Lower leg skin (tissue), 4 donors: ENCODE results near the gene ZNF718. TPM values are rescaled to one million over a fixed set of nuclear protein-coding genes. Genes with fewer than 3 reads are reported as not detected.
"Not testable (repeated sequence)": the region's sequence is repeated elsewhere in the genome, so short reads cannot be mapped to it uniquely, and the experiment has no call there.

Experiments used
- DNase-seq, 2 donors: peaks; one replicate each; pipeline ENCODE4 v3.0.0-alpha.2; 2019; ENCODE audit warnings: low spot score in 2 of 2
- H3K4me3 ChIP-seq: fragments of 200-600 bp; sonication (generic); 2 replicates; pipeline ENCODE4 v1.5.1; 2017; ENCODE audit warnings: mild to moderate bottlenecking, low read depth; ENCODE audit not compliant: poor library complexity, severe bottlenecking
- CTCF ChIP-seq, 3 donors: fragments of 450-650 bp; IDR thresholded peaks; one replicate each; pipeline ENCODE4 v1.5.1; 2016; ENCODE audit warnings: antibody characterized with exemption in 3 of 3, mild to moderate bottlenecking in 3 of 3, moderate library complexity in 2 of 3
- POLR2A ChIP-seq, 2 donors: fragments of 450-650 bp; IDR thresholded peaks; one replicate each; pipeline ENCODE4 v1.6.1; 2016 to 2017; ENCODE audit warnings: antibody characterized with exemption in 2 of 2, mild to moderate bottlenecking in 1 of 2, moderate library complexity in 1 of 2
- WGBS, 2 donors: methylation state at CpG; one replicate each; pipeline ENCODE4 v1.1.5; 2018; 5-methylcytosine and 5-hydroxymethylcytosine counted together
- intact Hi-C: fragments of 100-400 bp; cut with DNase I; formaldehyde crosslinking; loops from one replicate; pipeline ENCODE4 v1.15.0; 2023; ENCODE audit warnings: low total_unique reads
- total RNA-seq, 4 donors: library from RNA; depleted of rRNA; stranded (reverse); fragments of >200 nt; gene quantifications; one replicate each; pipeline ENCODE4 v1.1.0, GENCODE V29; 2016

The ZNF718 gene
- total RNA-seq, 4 donors from 2014 or later: 5.7 to 9.2 (median 7.5) TPM

- WGBS, 2 donors: 72 to 81% methylated on average over 5 of the region's 5 CpGs
- TF ChIP-seq CTCF (IDR thresholded peaks at IDR 0.05) (no peak), POLR2A (IDR thresholded peaks at IDR 0.05) (no peak)
- no peak overlapping the region for H3K4me3 ChIP-seq
- no peak for DNase-seq
- intact Hi-C loops: no loop called here
Measured at GRCh38 chr4:120616-121015, 3.7 kb upstream of the ZNF718 start.

- no peak overlapping the region for H3K4me3 ChIP-seq
- no peak for DNase-seq
- no peak for TF ChIP-seq CTCF (IDR thresholded peaks at IDR 0.05)
- TF ChIP-seq POLR2A (IDR thresholded peaks at IDR 0.05): no peak
- 66 to 69% methylated on average over 7 of the region's 7 CpGs for WGBS, 2 donors
- intact Hi-C loops: no loop called here
Measured at GRCh38 chr4:121408-122084, 2.8 kb upstream of the ZNF718 start.

- H3K4me3 ChIP-seq, intact Hi-C loops, DNase-seq: not testable (repeated sequence)
- 48% methylated on average over 10 of the region's 10 CpGs for WGBS, 2 donors
Measured at GRCh38 chr4:123922-124274, 403 bp upstream of the ZNF718 start.

DNA sequence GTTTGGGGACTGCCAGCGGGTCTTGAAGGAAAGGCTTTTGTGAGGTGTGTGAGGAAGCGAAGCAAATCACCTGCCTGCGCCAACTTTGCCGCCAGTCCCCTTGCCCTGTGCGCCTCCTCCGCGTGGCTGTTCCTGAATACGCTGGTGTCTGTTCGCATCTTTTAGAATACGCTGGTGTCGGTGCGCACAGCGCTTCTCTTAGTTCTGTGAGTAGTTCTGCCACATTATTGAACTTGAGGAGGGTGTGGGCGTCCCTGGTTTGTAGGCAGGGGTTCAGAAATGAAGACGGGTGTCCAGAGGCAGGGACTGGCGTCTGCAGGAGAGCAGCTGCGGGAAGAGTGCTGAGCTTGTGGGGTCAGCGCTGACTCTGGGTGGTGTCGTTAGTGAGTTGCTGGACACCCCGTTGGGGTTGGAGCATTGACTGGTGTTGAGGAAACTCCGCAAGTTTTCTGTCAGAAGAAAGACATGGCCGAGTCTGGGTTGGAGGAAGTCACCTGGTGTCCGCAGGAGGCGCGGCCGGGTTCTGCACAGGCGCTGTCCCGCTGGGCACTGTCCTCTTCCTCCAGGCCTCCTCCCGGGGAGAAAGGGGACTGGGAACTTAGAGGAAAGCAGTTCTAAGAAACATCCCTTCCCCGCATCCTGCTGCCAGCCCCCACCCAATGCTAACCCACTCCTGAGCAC is 930 bp downstream of the ZNF718 start:
- no peak for DNase-seq
- peak overlapping the region; percentile 68 for H3K4me3 ChIP-seq
- no peak for TF ChIP-seq POLR2A (IDR thresholded peaks at IDR 0.05)
- TF ChIP-seq CTCF (IDR thresholded peaks at IDR 0.05): no peak
- 3 to 15% methylated on average over 30 of the region's 30 CpGs for WGBS, 2 donors
- intact Hi-C loops: no loop called here

- no peak for DNase-seq
- intact Hi-C loops: no loop called here
- H3K4me3 ChIP-seq: peak overlapping the region; percentile 68
- TF ChIP-seq POLR2A (IDR thresholded peaks at IDR 0.05) (no peak), CTCF (IDR thresholded peaks at IDR 0.05) (no peak)
- 43 to 47% methylated on average over 5 of the region's 5 CpGs for WGBS, 2 donors
Measured at GRCh38 chr4:125833-126232, 1.5 kb downstream of the ZNF718 start.

GRCh38 chr4:132483-132882 is 8.2 kb downstream of the ZNF718 start:
- intact Hi-C loops: no loop called here
- TF ChIP-seq POLR2A (IDR thresholded peaks at IDR 0.05): no peak
- no peak for TF ChIP-seq CTCF (IDR thresholded peaks at IDR 0.05)
- no peak overlapping the region for H3K4me3 ChIP-seq
- WGBS, 2 donors: 100% methylated on average over 1 of the region's 1 CpG; no CpG with 5 or more reads in 1 of the 2 donors
- DNase-seq: no peak
